ENCODE data around the gene FGD3.

Gene FGD3

GRCh38 chr9:93035106-93035660 lies 87.9 kb downstream of the FGD3 start:
- DNase-seq: no peak

- no peak for DNase-seq
Measured at GRCh38 chr9:93035821-93036351, 88.6 kb downstream of the FGD3 start.

DNA sequence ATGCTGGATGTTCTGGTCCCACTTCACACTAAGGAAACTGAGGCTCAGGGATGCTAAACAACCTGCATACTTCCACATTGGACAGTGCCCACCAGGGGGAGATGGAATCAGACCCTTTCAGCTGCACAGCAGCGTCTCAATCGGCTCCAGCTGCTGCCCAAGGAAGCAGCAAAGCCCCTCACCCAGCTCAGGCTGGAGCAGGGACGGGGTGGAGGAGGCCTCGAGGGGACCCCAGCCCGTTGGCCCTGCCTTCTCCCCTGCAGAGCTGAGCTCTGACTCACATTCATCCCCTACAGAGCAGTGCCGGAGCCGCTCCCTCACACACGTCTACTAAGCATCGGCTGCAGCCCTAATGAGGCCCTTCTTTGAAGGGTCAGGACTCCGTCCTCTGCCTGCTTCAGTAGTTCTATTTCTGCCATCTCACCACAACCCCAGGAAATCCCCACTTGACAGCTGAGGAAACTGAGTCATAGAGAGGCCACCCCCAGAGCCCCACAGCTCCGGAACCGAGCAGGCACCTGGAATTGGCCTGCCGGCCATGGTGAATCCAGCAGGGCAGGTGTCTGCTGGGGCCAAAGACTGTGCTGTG lies 89.7 kb downstream of the FGD3 start:
- DNase-seq: no peak

DNA sequence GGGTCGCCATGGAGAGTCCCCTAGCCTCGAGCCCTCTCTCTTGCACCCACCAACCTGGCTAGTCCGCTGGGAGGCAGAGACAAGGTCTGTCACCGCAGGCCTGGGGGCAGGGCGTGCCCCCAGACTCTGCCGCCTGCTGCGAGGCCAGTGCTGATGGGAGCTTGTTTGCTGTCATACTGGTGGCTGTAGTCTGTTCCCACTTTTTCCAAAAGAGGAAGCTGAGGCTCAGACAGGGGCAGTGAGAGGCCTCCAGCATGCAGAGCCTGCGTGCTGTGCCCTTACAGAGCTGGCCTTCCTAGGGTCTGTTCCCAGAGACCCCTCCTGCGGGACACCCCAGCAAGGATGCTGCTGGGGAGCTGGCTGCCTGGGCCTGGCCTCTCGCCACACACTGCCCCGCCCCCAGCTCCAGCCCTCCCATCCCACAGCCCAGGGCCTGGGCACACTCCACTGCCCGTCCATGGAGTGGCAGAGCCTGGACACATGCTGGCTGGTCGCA lies 90.2 kb downstream of the FGD3 start:
- DNase-seq: no peak

GRCh38 chr9:93038918-93039317 lies 91.6 kb downstream of the FGD3 start:
- DNase-seq: no peak

GRCh38 chr9:93039456-93039855 lies 92.1 kb downstream of the FGD3 start:
- no peak for DNase-seq

GRCh38 chr9:93039976-93040375 lies 92.7 kb downstream of the FGD3 start:
- DNase-seq: no peak

DNA sequence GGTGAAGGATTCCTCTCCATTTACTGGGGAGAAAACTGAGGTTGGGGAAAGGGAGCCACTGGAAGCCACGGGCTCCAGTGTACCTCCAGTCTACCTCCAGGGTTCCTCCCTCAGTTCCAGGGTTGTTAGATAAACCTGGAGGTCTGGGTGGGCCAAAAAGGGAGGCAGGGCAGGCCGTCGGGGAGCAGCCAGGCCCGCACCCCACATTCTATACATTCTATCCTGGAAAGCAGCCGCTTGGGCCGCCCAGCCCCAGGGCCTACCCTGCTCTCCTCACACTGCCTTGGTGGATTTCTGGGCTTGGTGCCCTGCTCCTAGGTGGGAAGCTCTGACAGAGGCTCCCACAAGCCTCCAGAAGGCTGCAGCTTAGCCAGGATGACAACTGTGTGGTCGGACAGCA lies 93.1 kb downstream of the FGD3 start:
- no peak for DNase-seq

DNA sequence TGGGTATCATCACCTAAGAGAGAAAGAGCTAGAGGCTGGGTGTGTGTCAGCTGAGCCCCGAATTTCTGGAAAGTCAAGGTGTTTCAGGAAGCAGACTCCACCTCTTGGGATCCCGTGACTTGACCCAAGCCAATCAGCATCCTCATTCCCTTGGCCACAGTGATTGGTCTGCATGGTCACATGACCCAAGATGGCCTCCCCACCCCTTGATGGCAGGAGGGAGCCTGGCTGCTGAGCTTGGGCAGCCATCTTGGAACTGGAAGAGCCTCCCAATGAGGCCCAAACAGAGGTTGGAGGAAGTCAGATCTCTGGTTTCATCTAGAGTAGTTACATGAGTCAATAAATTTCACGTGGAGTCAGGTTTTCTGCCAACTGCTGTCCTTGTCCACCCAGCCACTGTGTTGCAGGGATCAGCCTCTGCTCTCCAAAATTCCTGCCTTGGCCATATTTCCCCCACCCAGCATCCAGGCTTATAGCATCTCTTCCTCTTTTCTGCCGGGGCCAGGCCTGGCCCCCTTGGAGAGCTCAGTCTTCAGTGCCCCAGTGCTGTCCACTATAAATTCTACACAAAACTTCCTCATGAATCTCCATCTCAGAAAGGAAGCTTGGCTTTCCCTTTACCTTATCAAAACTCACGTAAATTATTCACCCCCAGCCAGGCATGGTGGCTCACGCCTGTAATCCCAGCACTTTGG lies 93.9 kb downstream of the FGD3 start:
- DNase-seq: peak; percentile 23

- no peak for DNase-seq
Measured at GRCh38 chr9:93043122-93043521, 95.8 kb downstream of the FGD3 start.

GRCh38 chr9:93045521-93045920 lies 98.2 kb downstream of the FGD3 start:
- DNase-seq: no peak

- DNase-seq: no peak
Measured at GRCh38 chr9:93048566-93049448, 101.5 kb downstream of the FGD3 start.

DNA sequence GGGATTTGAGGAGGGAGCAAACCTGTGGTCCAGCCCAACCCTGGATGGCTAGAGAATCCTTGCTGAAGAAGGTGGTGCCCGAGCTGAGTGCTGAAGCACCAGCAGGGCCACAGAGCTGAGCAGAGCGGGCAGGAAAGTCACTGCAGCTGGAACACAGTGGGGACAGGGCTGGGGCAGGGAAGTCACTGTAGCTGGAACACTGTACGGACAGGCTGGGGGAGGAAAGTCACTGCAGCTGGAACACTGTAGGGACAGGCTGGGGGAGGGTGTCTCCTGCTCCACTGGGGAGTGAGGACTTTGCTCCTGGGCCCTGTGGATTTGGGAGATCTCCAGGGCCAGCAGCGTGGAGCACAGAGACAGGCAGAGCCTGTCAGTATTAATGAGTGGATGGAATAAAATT lies 102.2 kb downstream of the FGD3 start:
- no peak for DNase-seq

DNA sequence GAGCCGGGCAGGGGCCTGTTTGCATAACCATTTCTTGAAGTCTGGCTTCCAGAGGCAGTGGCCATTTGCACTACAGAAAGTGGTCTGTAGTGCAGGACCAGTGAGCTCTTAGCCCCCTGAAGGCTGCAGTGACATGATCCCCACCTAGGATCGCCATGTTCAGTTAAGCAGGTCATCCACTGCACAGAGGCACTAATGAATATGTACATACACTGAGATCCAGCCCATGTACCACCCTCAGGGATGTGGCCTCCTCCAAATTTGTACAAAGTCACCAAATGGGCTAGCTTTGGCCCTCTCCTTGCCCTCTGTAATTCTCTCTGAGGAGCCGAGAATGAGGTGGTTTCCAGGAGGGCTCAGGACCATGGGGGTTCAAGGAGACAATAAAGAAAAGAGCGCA lies 102.9 kb downstream of the FGD3 start:
- no peak for DNase-seq

DNA sequence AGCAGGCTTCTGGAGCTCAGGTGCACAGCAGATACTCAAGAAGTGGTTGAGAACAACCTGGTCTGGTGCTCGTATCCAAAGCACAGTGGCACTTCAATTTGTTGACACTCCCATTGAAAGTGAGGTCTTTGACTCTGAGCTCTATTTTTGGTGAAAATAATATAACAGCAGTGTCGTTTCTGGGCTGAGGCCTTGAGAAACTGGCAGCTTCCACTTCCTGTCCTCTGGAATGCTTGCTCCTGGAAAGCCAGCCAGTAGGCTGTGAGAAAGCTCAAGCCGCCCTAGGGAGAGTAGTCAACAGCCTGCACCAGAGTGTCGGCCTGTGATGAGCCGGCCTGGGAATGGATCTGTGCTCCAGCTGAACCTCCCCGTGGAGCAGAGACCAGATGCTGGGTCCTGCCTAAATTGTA lies 104.4 kb downstream of the FGD3 start:
- no peak for DNase-seq

DNA sequence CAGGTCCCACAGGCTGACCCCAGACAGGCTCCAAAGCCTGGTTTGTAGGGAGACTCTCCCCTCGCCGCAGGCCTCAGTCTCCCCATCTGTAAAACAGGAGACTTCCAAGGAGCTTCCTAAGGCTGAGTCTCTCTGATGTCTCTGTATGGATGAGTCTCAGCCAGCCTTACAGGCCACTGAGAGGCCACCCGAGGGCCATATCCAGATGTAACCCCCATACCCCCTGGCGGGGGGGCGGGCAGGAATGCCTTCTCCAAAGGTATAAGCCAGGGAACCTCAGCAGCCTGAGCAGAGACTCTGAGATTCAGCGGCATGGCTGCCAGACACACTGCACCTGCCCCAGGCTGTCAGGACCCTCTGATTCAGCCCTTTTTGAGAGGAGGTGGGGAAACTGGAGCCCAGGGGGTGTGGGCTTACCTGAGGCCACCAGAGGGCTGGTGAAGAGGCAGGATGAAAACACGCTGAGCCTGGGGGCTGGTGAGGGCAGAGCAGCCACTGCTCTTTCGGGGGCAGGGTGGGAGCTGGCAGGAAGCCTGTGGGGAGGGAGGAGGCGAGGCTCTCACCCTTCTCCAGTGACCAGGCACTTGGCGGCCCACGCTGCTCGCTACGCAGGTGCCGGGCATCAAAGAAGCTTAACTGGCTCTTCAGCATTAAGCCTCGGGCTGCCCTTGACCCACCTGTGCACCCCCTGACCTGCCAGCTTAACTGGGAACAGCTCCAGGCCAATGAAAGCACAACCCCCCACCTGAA lies 105.6 kb downstream of the FGD3 start:
- DNase-seq: no peak

DNA sequence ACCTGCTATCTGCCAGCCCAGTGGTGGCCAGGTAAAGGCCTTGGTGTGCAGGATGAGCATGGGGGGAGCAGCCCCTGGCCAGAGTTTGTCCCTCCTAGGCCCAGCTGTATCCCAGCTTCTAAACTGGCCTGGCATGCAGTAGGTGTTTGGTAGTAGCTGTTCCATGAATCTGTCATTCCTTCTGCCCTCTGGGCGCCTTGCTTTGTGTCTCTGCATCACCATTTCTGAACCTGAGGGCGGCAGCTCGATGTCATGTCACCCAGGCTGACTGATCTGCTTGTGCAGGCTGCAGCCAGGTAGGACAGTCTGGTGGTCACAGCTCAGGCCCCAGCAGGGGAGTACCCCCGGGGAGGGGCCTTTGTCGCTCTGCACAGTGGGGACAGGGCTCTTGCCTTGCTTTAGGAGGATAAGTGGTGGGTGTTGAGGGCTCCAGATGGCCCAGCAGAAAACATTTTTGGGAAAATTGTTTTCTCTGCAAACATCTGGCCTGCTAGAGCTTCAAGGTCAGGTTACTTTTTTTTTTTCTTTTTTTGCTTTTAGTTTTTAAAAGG lies 106.5 kb downstream of the FGD3 start:
- no peak for DNase-seq

GRCh38 chr9:93054758-93055704 lies 107.7 kb downstream of the FGD3 start:
- no peak for DNase-seq

DNA sequence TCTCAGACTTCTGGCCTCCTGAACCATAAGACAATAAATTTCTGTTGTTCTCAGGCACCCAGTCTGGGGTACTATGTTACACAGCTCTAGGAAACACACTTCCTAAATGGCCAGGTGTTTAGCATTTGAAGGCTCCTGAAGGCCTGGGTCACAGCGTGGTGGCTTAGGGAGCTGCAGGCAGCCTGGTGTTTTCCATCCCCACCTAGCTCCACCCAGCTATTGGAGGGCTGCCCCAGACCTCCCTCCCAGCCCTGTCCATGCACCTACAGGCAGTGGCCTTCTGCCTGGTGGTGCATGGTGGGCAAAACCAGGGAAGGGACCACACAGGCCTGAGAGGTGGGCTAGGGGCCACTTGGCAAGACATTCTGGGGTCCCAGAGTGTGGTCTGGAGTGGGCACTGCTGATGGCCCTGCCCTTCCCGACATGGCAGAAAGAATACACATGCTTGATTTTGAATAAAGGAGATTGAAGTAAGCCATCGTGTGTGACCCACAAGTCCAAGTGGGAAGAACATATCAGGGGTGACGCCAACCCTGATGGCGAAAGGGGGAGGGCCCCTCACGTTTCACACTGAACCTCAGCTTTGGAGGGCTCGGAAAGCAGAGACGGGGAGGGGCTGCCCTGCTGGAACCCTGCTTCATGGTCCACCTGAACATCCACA lies 109.8 kb downstream of the FGD3 start:
- no peak for DNase-seq

- DNase-seq: no peak
Measured at GRCh38 chr9:93057703-93058354, 110.5 kb downstream of the FGD3 start.

Data from hematopoietic multipotent progenitor cell treated with erythropoietin and hydrocortisone succinate and interleukin-3 and kit ligand, for 8 days (in vitro differentiated cells).